ENCODE measurements around the gene FGGY.

Gene FGGY

GRCh38 chr1:59355361-59355760 lies 58.5 kb downstream of the FGGY start:
- TF ChIP-seq CTCF (IDR thresholded peaks at IDR 0.05; ENCODE audit: low read depth, low read length, missing control alignments), result no peak
- H3K4me3 ChIP-seq (ENCODE audit: low read depth, low read length), result no peak overlapping the region
- DNase-seq (ENCODE audit: low read depth), result peak; percentile 16

GRCh38 chr1:59356627-59357026 lies 59.7 kb downstream of the FGGY start:
- no peak overlapping the region for H3K4me3 ChIP-seq (ENCODE audit: low read depth, low read length)
- DNase-seq (ENCODE audit: low read depth), result no peak
- TF ChIP-seq CTCF (IDR thresholded peaks at IDR 0.05; ENCODE audit: low read depth, low read length, missing control alignments), result no peak

GRCh38 chr1:59357645-59358320 lies 60.9 kb downstream of the FGGY start:
- DNase-seq (ENCODE audit: low read depth), result no peak
- no peak for TF ChIP-seq CTCF (IDR thresholded peaks at IDR 0.05; ENCODE audit: low read depth, low read length, missing control alignments)
- no peak overlapping the region for H3K4me3 ChIP-seq (ENCODE audit: low read depth, low read length)

GRCh38 chr1:59359325-59359724 lies 62.4 kb downstream of the FGGY start:
- TF ChIP-seq CTCF (IDR thresholded peaks at IDR 0.05; ENCODE audit: low read depth, low read length, missing control alignments), result no peak
- no peak overlapping the region for H3K4me3 ChIP-seq (ENCODE audit: low read depth, low read length)
- no peak for DNase-seq (ENCODE audit: low read depth)

GRCh38 chr1:59360170-59360569 lies 63.3 kb downstream of the FGGY start:
- no peak for DNase-seq (ENCODE audit: low read depth)
- no peak overlapping the region for H3K4me3 ChIP-seq (ENCODE audit: low read depth, low read length)
- TF ChIP-seq CTCF (IDR thresholded peaks at IDR 0.05; ENCODE audit: low read depth, low read length, missing control alignments), result no peak

GRCh38 chr1:59360729-59361128 lies 63.8 kb downstream of the FGGY start:
- no peak overlapping the region for H3K4me3 ChIP-seq (ENCODE audit: low read depth, low read length)
- DNase-seq (ENCODE audit: low read depth), result no peak
- TF ChIP-seq CTCF (IDR thresholded peaks at IDR 0.05; ENCODE audit: low read depth, low read length, missing control alignments), result no peak

GRCh38 chr1:59361766-59362165 lies 64.9 kb downstream of the FGGY start:
- no peak overlapping the region for H3K4me3 ChIP-seq (ENCODE audit: low read depth, low read length)
- DNase-seq (ENCODE audit: low read depth), result no peak
- TF ChIP-seq CTCF (IDR thresholded peaks at IDR 0.05; ENCODE audit: low read depth, low read length, missing control alignments), result no peak
